Astrocyte (in vitro differentiated cells and primary cell): ENCODE measurements around the gene IP6K3. TPM values are rescaled to one million over a fixed set of nuclear protein-coding genes. Genes with fewer than 3 reads are reported as not detected.

Experiments
- DNase-seq: peaks from one replicate; pipeline ENCODE4 v3.0.0-alpha.2; 2010; ENCODE audit warnings: low read depth
- FAIRE-seq: peaks from 2 replicates; lab custom pipeline; 2011; peaks lifted over from hg19 to GRCh38; lab: Jason Lieb, UNC
- H2AFZ ChIP-seq: 2 replicates; pipeline ENCODE4 v1.6.0; 2012; ENCODE audit warnings: low read depth, low read length, inconsistent platforms
- H3K27ac ChIP-seq: 2 replicates; pipeline ENCODE4 v1.5.1; 2011; ENCODE audit warnings: low read depth, low read length, inconsistent platforms
- H3K27me3 ChIP-seq: 2 replicates; pipeline ENCODE4 v1.6.0; 2011; ENCODE audit warnings: low read length, inconsistent platforms; ENCODE audit not compliant: insufficient read depth
- H3K36me3 ChIP-seq: 2 replicates; pipeline ENCODE4 v1.5.1; 2011; ENCODE audit warnings: low read length, inconsistent platforms; ENCODE audit not compliant: insufficient read depth
- H3K4me1 ChIP-seq: 2 replicates; pipeline ENCODE4 v1.5.1; 2011; ENCODE audit warnings: low read length, inconsistent platforms; ENCODE audit not compliant: insufficient read depth
- H3K4me2 ChIP-seq: 2 replicates; pipeline ENCODE4 v1.6.0; 2012; ENCODE audit warnings: low read length, inconsistent platforms
- H3K4me3 ChIP-seq: 2 replicates; pipeline ENCODE4 v1.5.1; 2011; ENCODE audit warnings: low read depth, mild to moderate bottlenecking, low read length, inconsistent platforms; ENCODE audit not compliant: insufficient read depth
- H3K79me2 ChIP-seq: 2 replicates; pipeline ENCODE4 v1.6.0; 2012; ENCODE audit warnings: mild to moderate bottlenecking, low read length, inconsistent platforms; ENCODE audit not compliant: insufficient read depth
- H3K9ac ChIP-seq: 2 replicates; pipeline ENCODE4 v1.6.0; 2012; ENCODE audit warnings: mild to moderate bottlenecking, low read length, inconsistent platforms
- H3K9me3 ChIP-seq: 2 replicates; pipeline ENCODE4 v1.5.1; 2012; ENCODE audit warnings: low read depth, mild to moderate bottlenecking, low read length, inconsistent platforms; ENCODE audit not compliant: insufficient read depth
- H4K20me1 ChIP-seq: 2 replicates; pipeline ENCODE4 v1.6.0; 2012; ENCODE audit warnings: low read length, inconsistent platforms; ENCODE audit not compliant: insufficient read depth
- H3K27ac Mint-ChIP-seq: one replicate; pipeline ENCODE4 v1.8.0; 2021; ENCODE audit warnings: mild to moderate bottlenecking, mixed read lengths; ENCODE audit not compliant: unreplicated experiment
- H3K27me3 Mint-ChIP-seq: one replicate; pipeline ENCODE4 v1.8.0; 2021; ENCODE audit warnings: low read depth, mixed read lengths; ENCODE audit not compliant: unreplicated experiment
- H3K36me3 Mint-ChIP-seq: one replicate; pipeline ENCODE4 v1.8.0; 2021; ENCODE audit warnings: low read depth, mixed read lengths; ENCODE audit not compliant: unreplicated experiment
- H3K4me1 Mint-ChIP-seq: one replicate; pipeline ENCODE4 v1.8.0; 2021; ENCODE audit warnings: low read depth, mixed read lengths; ENCODE audit not compliant: unreplicated experiment
- H3K4me3 Mint-ChIP-seq: one replicate; pipeline ENCODE4 v1.8.0; 2021; ENCODE audit warnings: mild to moderate bottlenecking, moderate library complexity, mixed read lengths; ENCODE audit not compliant: unreplicated experiment
- H3K9me3 Mint-ChIP-seq: one replicate; pipeline ENCODE4 v1.8.0; 2021; ENCODE audit warnings: mild to moderate bottlenecking, mixed read lengths; ENCODE audit not compliant: unreplicated experiment
- CTCF ChIP-seq: IDR thresholded peaks from 2 replicates; pipeline ENCODE4 v1.5.1; 2011; ENCODE audit warnings: low read depth, mild to moderate bottlenecking, inconsistent platforms, low read length, moderate library complexity; ENCODE audit not compliant: insufficient read depth
- EZH2 ChIP-seq: IDR thresholded peaks from 2 replicates; pipeline ENCODE4 v1.6.1; 2012; ENCODE audit warnings: mild to moderate bottlenecking, low read length, inconsistent platforms; ENCODE audit not compliant: insufficient read depth
- total RNA-seq: library from RNA; stranded (reverse); gene quantifications from 2 replicates; pipeline ENCODE4 v1.2.1, GENCODE V29; 2021

IP6K3 gene
- total RNA-seq, 1 donor from 2014 or later, result 4.6 TPM

- no peak overlapping the region for H3K9ac ChIP-seq
- Mint-ChIP-seq H3K4me1 (peaks cover 30% of the 10 kb centered on the region), H3K9me3 (no peaks in the 10 kb centered on the region), H3K27me3 (no peaks in the 10 kb centered on the region), H3K36me3 (peaks cover 6% of the 10 kb centered on the region), H3K4me3 (no peak overlapping the region), H3K27ac (peak overlapping the region; percentile 20)
- no peak overlapping the region for H2AFZ ChIP-seq
- H3K79me2 ChIP-seq, result no peaks in the 10 kb centered on the region
- H3K9me3 ChIP-seq, result no peaks in the 10 kb centered on the region
- H3K4me3 ChIP-seq, result no peak overlapping the region
- peaks cover 47% of the 10 kb centered on the region for H3K4me1 ChIP-seq
- no peaks in the 10 kb centered on the region for H3K36me3 ChIP-seq
- H4K20me1 ChIP-seq, result peaks cover 4% of the 10 kb centered on the region
- peak overlapping the region; percentile 32 for H3K4me2 ChIP-seq
- DNase-seq (peak; percentile 65), FAIRE-seq (no peak)
- no peak overlapping the region for H3K27ac ChIP-seq
- TF ChIP-seq EZH2 (no peak), CTCF (no peak)
- no peaks in the 10 kb centered on the region for H3K27me3 ChIP-seq
These were observed 49.9 kb downstream of the IP6K3 start for GRCh38 chr6:33696548-33697518.

- Histone ChIP-seq H3K27me3 (no peaks in the 10 kb centered on the region), H3K9ac (no peak overlapping the region), H3K27ac (no peak overlapping the region), H4K20me1 (peaks cover 4% of the 10 kb centered on the region), H3K9me3 (no peaks in the 10 kb centered on the region), H3K4me1 (peaks cover 49% of the 10 kb centered on the region), H3K4me3 (no peak overlapping the region), H3K36me3 (no peaks in the 10 kb centered on the region), H2AFZ (no peak overlapping the region), H3K79me2 (no peaks in the 10 kb centered on the region), H3K4me2 (no peak overlapping the region)
- Mint-ChIP-seq H3K9me3 (no peaks in the 10 kb centered on the region), H3K36me3 (peaks cover 8% of the 10 kb centered on the region), H3K27me3 (no peaks in the 10 kb centered on the region), H3K27ac (no peak overlapping the region), H3K4me3 (no peak overlapping the region), H3K4me1 (peaks cover 26% of the 10 kb centered on the region)
- FAIRE-seq, result no peak
- no peak for DNase-seq
- TF ChIP-seq CTCF (no peak), EZH2 (no peak)
These were observed 50.6 kb downstream of the IP6K3 start for GRCh38 chr6:33696076-33696475.
